Endothelial cell of umbilical vein (primary cell): Measurements from ENCODE around the gene JPH3. TPM values are rescaled to one million over a fixed set of nuclear protein-coding genes. Genes with fewer than 3 reads are reported as not detected.

Experiments
- BruUV-seq: library from RNA; stranded (reverse); fragments of 400-500 nt; replicated peaks from 2 replicates; lab custom pipeline; 2021; lab: Mats Ljungman, UMichigan
- CTCF ChIA-PET: fragments of 300-600, 350-600 bp; sonication (Branson Sonifier 250); formaldehyde crosslinking; loops from one replicate; lab custom pipeline; 2021; ENCODE audit warnings: antibody characterized with exemption, inconsistent platforms; lab: Charles Lee
- POLR2A ChIA-PET: fragments of 300-600, 350-600 bp; sonication (Branson Sonifier 250); formaldehyde crosslinking; loops from one replicate; lab custom pipeline; 2021; ENCODE audit warnings: antibody characterized with exemption, inconsistent platforms; lab: Charles Lee
- DNase-seq: peaks from one replicate; pipeline ENCODE4 v3.0.0-alpha.2; 2011; ENCODE audit warnings: low read depth, low spot score
- FAIRE-seq: peaks from 2 replicates; lab custom pipeline; 2011; peaks lifted over from hg19 to GRCh38; lab: Jason Lieb, UNC
- H2AFZ ChIP-seq: 2 replicates; pipeline ENCODE4 v1.6.0; 2012; ENCODE audit warnings: low read depth, low read length, control low read depth, inconsistent platforms
- H3K27ac ChIP-seq: 2 replicates; pipeline ENCODE4 v1.5.1; 2011; ENCODE audit warnings: low read depth, mild to moderate bottlenecking, control low read depth, low read length, moderate library complexity; ENCODE audit not compliant: insufficient read depth
- H3K27me3 ChIP-seq, 2 experiments: 2 replicates each; pipeline versions ENCODE4 v1.6.0 to v1.6.1; 2011; ENCODE audit warnings: low read length in 2 of 2, mixed read lengths in 1 of 2; ENCODE audit not compliant: control insufficient read depth in 2 of 2, insufficient read depth in 2 of 2
- H3K36me3 ChIP-seq, 2 experiments: 2 replicates in 1 of 2; 3 replicates in 1 of 2; pipeline ENCODE4 v1.5.1; 2011; ENCODE audit warnings: low read length in 2 of 2, mild to moderate bottlenecking in 1 of 2, moderate library complexity in 1 of 2; ENCODE audit not compliant: control insufficient read depth in 2 of 2, insufficient read depth in 2 of 2; ENCODE audit errors: extremely low read depth in 1 of 2
- H3K4me1 ChIP-seq: 3 replicates; pipeline ENCODE4 v1.5.1; 2011; ENCODE audit warnings: mild to moderate bottlenecking, low read length; ENCODE audit not compliant: control insufficient read depth, insufficient read depth; ENCODE audit errors: extremely low read depth
- H3K4me2 ChIP-seq: 2 replicates; pipeline ENCODE4 v1.6.1; 2011; ENCODE audit warnings: low read length, control low read depth, mixed read lengths; ENCODE audit not compliant: insufficient read depth
- H3K4me3 ChIP-seq, 3 experiments: fragments of 200-600 bp in 1 of 3; sonication (generic), shearing (Covaris generic) in 1 of 3; replicated peaks in 1 of 3; 2 replicates each; pipeline ENCODE4 v1.5.1; 2011 to 2016; ENCODE audit warnings: control low read depth in 3 of 3, low read length in 3 of 3, mild to moderate bottlenecking in 2 of 3, inconsistent platforms in 1 of 3, low read depth in 1 of 3, moderate library complexity in 1 of 3; ENCODE audit not compliant: insufficient read depth in 1 of 3
- H3K79me2 ChIP-seq: 2 replicates; pipeline ENCODE4 v1.6.0; 2012; ENCODE audit warnings: low read length, inconsistent platforms; ENCODE audit not compliant: control insufficient read depth, insufficient read depth
- H3K9ac ChIP-seq: replicated peaks from 2 replicates; pipeline ENCODE3; 2011; ENCODE audit warnings: low read length, control low read depth; ENCODE audit not compliant: insufficient read depth; ENCODE audit errors: extremely low read depth
- H3K9me1 ChIP-seq: replicated peaks from 3 replicates; pipeline ENCODE4 v1.6.0; 2011; ENCODE audit warnings: mild to moderate bottlenecking, low read length; ENCODE audit not compliant: control insufficient read depth, insufficient read depth; ENCODE audit errors: extremely low read depth
- H3K9me3 ChIP-seq: replicated peaks from 2 replicates; pipeline ENCODE4 v1.5.1; 2012; ENCODE audit warnings: low read length, inconsistent platforms; ENCODE audit not compliant: control insufficient read depth, insufficient read depth
- H4K20me1 ChIP-seq: replicated peaks from 2 replicates; pipeline ENCODE3; 2011; ENCODE audit warnings: mild to moderate bottlenecking, low read length; ENCODE audit not compliant: control insufficient read depth, insufficient read depth; ENCODE audit errors: extremely low read depth
- CTCF ChIP-seq, 2 donors: IDR thresholded peaks; 1 replicate in 1 of 2; 2 replicates in 1 of 2; pipeline ENCODE4 v1.5.1; 2011; ENCODE audit warnings: low read length in 2 of 2, mild to moderate bottlenecking in 2 of 2, moderate library complexity in 2 of 2, control low read depth in 1 of 2, inconsistent platforms in 1 of 2, low read depth in 1 of 2; ENCODE audit not compliant: insufficient read depth in 1 of 2; ENCODE audit errors: extremely low read depth in 1 of 2
- EZH2 ChIP-seq: IDR thresholded peaks from 2 replicates; pipeline ENCODE4 v1.6.1; 2012; ENCODE audit warnings: borderline replicate concordance, low read depth, mild to moderate bottlenecking, moderate library complexity, low read length, inconsistent platforms; ENCODE audit not compliant: severe bottlenecking
- FOS ChIP-seq: IDR thresholded peaks from 2 replicates; pipeline ENCODE4 v1.6.1; 2011; ENCODE audit warnings: mild to moderate bottlenecking, low read length, moderate library complexity, borderline replicate concordance; ENCODE audit not compliant: insufficient read depth
- GATA2 ChIP-seq: IDR thresholded peaks from 2 replicates; pipeline ENCODE4 v1.7.0; 2011; ENCODE audit warnings: low read depth, mild to moderate bottlenecking, moderate library complexity, mixed read lengths, low read length; ENCODE audit not compliant: insufficient read length, insufficient read depth
- JUN ChIP-seq: IDR thresholded peaks from 2 replicates; pipeline ENCODE4 v1.6.1; 2011; ENCODE audit warnings: borderline replicate concordance, low read depth; ENCODE audit not compliant: insufficient read length, insufficient read depth
- MAX ChIP-seq: IDR thresholded peaks from 2 replicates; pipeline ENCODE4 v1.6.1; 2011; ENCODE audit not compliant: insufficient read depth, insufficient read length
- MYC ChIP-seq: IDR thresholded peaks from one replicate; pipeline ENCODE4 v1.6.1; 2011; ENCODE audit warnings: mild to moderate bottlenecking, low read depth, low read length
- POLR2A ChIP-seq: IDR thresholded peaks from 2 replicates; pipeline ENCODE4 v1.6.1; 2012; ENCODE audit warnings: low read depth, mild to moderate bottlenecking, control low read depth, low read length
- POLR2AphosphoS5 ChIP-seq: IDR thresholded peaks from 2 replicates; pipeline ENCODE4 v1.6.1; 2012; ENCODE audit warnings: low read depth, mild to moderate bottlenecking, control low read depth, low read length, moderate library complexity; ENCODE audit not compliant: insufficient read depth
- dilution Hi-C: fragments of 300-500 bp; cut with MboI; formaldehyde crosslinking; loops from one replicate; pipeline ENCODE4 v1.15.0; 2019; ENCODE audit warnings: low sequenced_read_pairs; ENCODE audit not compliant: extremely low pct_ligation_motif_present
- intact Hi-C: fragments of 100-400 bp; cut with micrococcal nuclease; formaldehyde crosslinking; loops from one replicate; pipeline ENCODE4 v1.10.0; 2022
- polyA plus RNA-seq, 4 experiments: library from polyadenylated mRNA; depleted of rRNA in 3 of 4; stranded (reverse) in 3 of 4; unstranded in 1 of 4; fragments of >200 nt; gene quantifications; 2 replicates each; pipeline versions ENCODE4 v1.2.1 to v1.2.3, GENCODE V29; 2011 to 2012; ENCODE audit warnings: missing spikeins in 1 of 4
- total RNA-seq: library from RNA; stranded (reverse); gene quantifications from 2 replicates; pipeline ENCODE4 v1.2.3, GENCODE V29; 2021

Gene JPH3
- total and polyA plus RNA-seq, 2 donors (not counting 3 experiments of a cell fraction or from before 2014, with no cell fraction given): 0.22 to 0.30 TPM

GRCh38 chr16:87561200-87562105 is 40.9 kb upstream of the JPH3 start:
- H4K20me1 ChIP-seq: no peaks in the 10 kb centered on the region
- no peak overlapping the region for H3K4me2 ChIP-seq
- FAIRE-seq: no peak
- POLR2A ChIA-PET: no interaction called here
- H3K36me3 ChIP-seq: no peaks in the 10 kb centered on the region
- DNase-seq: no peak
- BruUV-seq: no TSS peak
- dilution Hi-C loops: no loop called here
- no peak overlapping the region for H3K4me3 ChIP-seq
- H2AFZ ChIP-seq: no peak overlapping the region
- H3K4me1 ChIP-seq: peaks cover 9% of the 10 kb centered on the region
- H3K79me2 ChIP-seq: no peaks in the 10 kb centered on the region
- TF ChIP-seq EZH2 (no peak), GATA2 (no peak), POLR2A (no peak), POLR2AphosphoS5 (no peak), MAX (no peak), JUN (no peak), FOS (no peak), CTCF (IDR thresholded peaks at IDR 0.05; ENCODE audit: extremely low read depth in 1 of 2, insufficient read depth in 1 of 2, low read depth in 1 of 2, low read length in 2 of 2) (no peak), MYC (no peak)
- H3K27me3 ChIP-seq: peaks cover 0 to 3% of the 10 kb centered on the region in 2 experiments
- no peaks in the 10 kb centered on the region for H3K9me1 ChIP-seq
- intact Hi-C loops: no loop called here
- CTCF ChIA-PET: interaction anchor here (2.1 kb wide), 1 partner anchor 10 kb away, joined by 12 read pairs; no protein-coding TSS in a partner anchor
- no peak overlapping the region for H3K27ac ChIP-seq
- no peak overlapping the region for H3K9ac ChIP-seq
- H3K9me3 ChIP-seq: no peaks in the 10 kb centered on the region
